Left ventricle myocardium inferior (tissue), 1 donor: ENCODE results near the gene EML6. TPM values are rescaled to one million over a fixed set of nuclear protein-coding genes. Genes with fewer than 3 reads are reported as not detected.

Experiments
- DNase-seq: peaks from one replicate; pipeline ENCODE4 v3.0.0-alpha.2; 2020
- H3K27ac ChIP-seq: fragments of 200-600 bp; replicated peaks from 2 replicates; pipeline ENCODE4 v1.8.0; 2021
- H3K27me3 ChIP-seq: fragments of 200-600 bp; 2 replicates; pipeline ENCODE4 v1.8.0; 2021; ENCODE audit warnings: low read depth
- H3K36me3 ChIP-seq: fragments of 200-600 bp; 2 replicates; pipeline ENCODE4 v1.8.0; 2021
- H3K4me1 ChIP-seq: fragments of 200-600 bp; 2 replicates; pipeline ENCODE4 v1.8.0; 2021
- H3K4me3 ChIP-seq: fragments of 200-600 bp; 2 replicates; pipeline ENCODE4 v1.8.0; 2021; ENCODE audit warnings: mild to moderate bottlenecking, moderate library complexity
- H3K9me3 ChIP-seq: fragments of 200-600 bp; replicated peaks from 2 replicates; pipeline ENCODE4 v1.8.0; 2021
- CTCF ChIP-seq: fragments of 200-600 bp; IDR thresholded peaks from 2 replicates; pipeline ENCODE4 v1.8.0; 2021; ENCODE audit warnings: antibody characterized with exemption, mild to moderate bottlenecking, borderline replicate concordance
- intact Hi-C: fragments of 100-400 bp; cut with micrococcal nuclease; formaldehyde crosslinking; loops from one replicate; pipeline ENCODE4 v1.11.0; 2022
- total RNA-seq: library from RNA; stranded (reverse); fragmentation: NEBNext Ultra II Directional; extraction: Animal tissue kit (Norgen Biotek cat#: 25700); gene quantifications from one replicate; pipeline ENCODE4 v1.2.1, GENCODE V29; 2021
- donor health status: DM: no; HTN: yes; CAD: no; lungs with severe emphysema.

Gene EML6
- total RNA-seq, 1 donor from 2014 or later: 0.77 TPM

GRCh38 chr2:54925022-54925421 is 201.6 kb downstream of the EML6 start:
- H3K4me1 ChIP-seq: peaks cover 6% of the 10 kb centered on the region
- DNase-seq: no peak
- H3K9me3 ChIP-seq: peaks cover 18% of the 10 kb centered on the region
- no peaks in the 10 kb centered on the region for H3K36me3 ChIP-seq
- H3K27me3 ChIP-seq: peaks cover 48% of the 10 kb centered on the region
- no peak overlapping the region for H3K4me3 ChIP-seq
- H3K27ac ChIP-seq: no peak overlapping the region
- no peak for TF ChIP-seq CTCF
- intact Hi-C loops: no loop called here

GRCh38 chr2:54927085-54927750 is 203.8 kb downstream of the EML6 start:
- Histone ChIP-seq H3K36me3 (no peaks in the 10 kb centered on the region), H3K9me3 (no peaks in the 10 kb centered on the region), H3K27ac (no peak overlapping the region), H3K27me3 (peaks cover 55% of the 10 kb centered on the region), H3K4me1 (peaks cover 6% of the 10 kb centered on the region), H3K4me3 (no peak overlapping the region)
- intact Hi-C loops: no loop called here
- TF ChIP-seq CTCF: no peak
- DNase-seq: no peak

GRCh38 chr2:54927751-54928615 is 204.5 kb downstream of the EML6 start:
- DNase-seq: no peak
- H3K27ac ChIP-seq: no peak overlapping the region
- no peak overlapping the region for H3K4me3 ChIP-seq
- peaks cover 57% of the 10 kb centered on the region for H3K27me3 ChIP-seq
- H3K4me1 ChIP-seq: peaks cover 6% of the 10 kb centered on the region
- intact Hi-C loops: no loop called here
- H3K9me3 ChIP-seq: no peaks in the 10 kb centered on the region
- no peaks in the 10 kb centered on the region for H3K36me3 ChIP-seq
- no peak for TF ChIP-seq CTCF

- H3K27me3 ChIP-seq: peaks cover 58% of the 10 kb centered on the region
- H3K4me1 ChIP-seq: peaks cover 6% of the 10 kb centered on the region
- DNase-seq: no peak
- no peaks in the 10 kb centered on the region for H3K36me3 ChIP-seq
- H3K27ac ChIP-seq: no peak overlapping the region
- intact Hi-C loops: no loop called here
- H3K4me3 ChIP-seq: no peak overlapping the region
- TF ChIP-seq CTCF: no peak
- no peaks in the 10 kb centered on the region for H3K9me3 ChIP-seq
Measured at GRCh38 chr2:54928719-54929118, 205.3 kb downstream of the EML6 start.

- no peaks in the 10 kb centered on the region for H3K9me3 ChIP-seq
- H3K4me1 ChIP-seq: peaks cover 6% of the 10 kb centered on the region
- intact Hi-C loops: no loop called here
Measured at GRCh38 chr2:54931473-54931872, 208.0 kb downstream of the EML6 start.

More at GRCh38 chr2:54931473-54931872, 208.0 kb downstream of the EML6 start:
- H3K4me3 ChIP-seq: no peak overlapping the region
- no peak for TF ChIP-seq CTCF
- no peak for DNase-seq
- H3K27me3 ChIP-seq: peaks cover 44% of the 10 kb centered on the region
- no peaks in the 10 kb centered on the region for H3K36me3 ChIP-seq
- H3K27ac ChIP-seq: no peak overlapping the region
